ENCODE data around the gene NDUFV3. TPM values are rescaled to one million over a fixed set of nuclear protein-coding genes. Genes with fewer than 3 reads are reported as not detected.

Gene NDUFV3
- total and polyA plus RNA-seq, 5 donors, result 45.4 to 52.2 (median 49.9) TPM

GRCh38 chr21:42962380-42963007 lies 69.4 kb downstream of the NDUFV3 start:
- no peak for DNase-seq
- Histone ChIP-seq H3K27ac (ENCODE audit: low read length) (no peak overlapping the region), H3K4me3 (ENCODE audit: low read length) (no peak overlapping the region), H3K4me1 (ENCODE audit: control insufficient read depth, insufficient read depth, low read length) (no peaks in the 10 kb centered on the region), H3K27me3 (ENCODE audit: control insufficient read depth, insufficient read depth) (no peaks in the 10 kb centered on the region), H3K9me3 (ENCODE audit: control insufficient read depth, low read length) (no peaks in the 10 kb centered on the region)
- 73% methylated on average over 4 of the region's 6 CpGs for WGBS
- no peak for ATAC-seq
- intact Hi-C loops (cut with DNase I), result loop anchor here in 1 of 4 donors (10.0 kb wide), 1 partner anchor 48 kb away; no protein-coding TSS in a partner anchor

Small RNA genes lying within 50 kb of the gene (microRNA-seq; reads per million reads assigned to microRNA genes)
- gene MIR5692B, result 0 reads per million in 2 donors

Other genes with a start within 250 kb of the NDUFV3 start
- 1 to 10 TPM; 1.5 to 2.8 (median 2.3) TPM for gene PDE9A, start 239.7 kb upstream of the NDUFV3 start, total RNA-seq
- 4.1 TPM for gene PDE9A, start 239.7 kb upstream of the NDUFV3 start, polyA plus RNA-seq
- 1 to 10 TPM; 4.3 to 7.7 (median 5.3) TPM for gene WDR4, start 13.8 kb upstream of the NDUFV3 start, total RNA-seq
- 3.7 TPM for gene WDR4, start 13.8 kb upstream of the NDUFV3 start, polyA plus RNA-seq
- not detected for gene ERVH48-1, start 32.3 kb downstream of the NDUFV3 start, total RNA-seq
- gene ERVH48-1, start 32.3 kb downstream of the NDUFV3 start, polyA plus RNA-seq, result 0.07 TPM
- gene PKNOX1, start 81.3 kb downstream of the NDUFV3 start, total RNA-seq, result 1 to 10 TPM; 4.5 to 9.0 (median 7.8) TPM
- gene PKNOX1, start 81.3 kb downstream of the NDUFV3 start, polyA plus RNA-seq, result 3.7 TPM
- gene CBS, start 182.5 kb downstream of the NDUFV3 start, total RNA-seq, result 10 to 100 TPM in 3 of 4 donors, 1 to 10 TPM in 1; 4.8 to 13.3 (median 10.7) TPM
- gene CBS, start 182.5 kb downstream of the NDUFV3 start, polyA plus RNA-seq, result 9.0 TPM
- 10 to 100 TPM in 3 of 4 donors, 1 to 10 TPM in 1; 8.1 to 25.9 (median 15.8) TPM for gene U2AF1, start 214.3 kb downstream of the NDUFV3 start, total RNA-seq
- 42.8 TPM for gene U2AF1, start 214.3 kb downstream of the NDUFV3 start, polyA plus RNA-seq

Measured in right cardiac atrium (tissue), 5 donors.